ENCODE measurements around the gene KCNK10.

- TF ChIP-seq, protein P1, sequence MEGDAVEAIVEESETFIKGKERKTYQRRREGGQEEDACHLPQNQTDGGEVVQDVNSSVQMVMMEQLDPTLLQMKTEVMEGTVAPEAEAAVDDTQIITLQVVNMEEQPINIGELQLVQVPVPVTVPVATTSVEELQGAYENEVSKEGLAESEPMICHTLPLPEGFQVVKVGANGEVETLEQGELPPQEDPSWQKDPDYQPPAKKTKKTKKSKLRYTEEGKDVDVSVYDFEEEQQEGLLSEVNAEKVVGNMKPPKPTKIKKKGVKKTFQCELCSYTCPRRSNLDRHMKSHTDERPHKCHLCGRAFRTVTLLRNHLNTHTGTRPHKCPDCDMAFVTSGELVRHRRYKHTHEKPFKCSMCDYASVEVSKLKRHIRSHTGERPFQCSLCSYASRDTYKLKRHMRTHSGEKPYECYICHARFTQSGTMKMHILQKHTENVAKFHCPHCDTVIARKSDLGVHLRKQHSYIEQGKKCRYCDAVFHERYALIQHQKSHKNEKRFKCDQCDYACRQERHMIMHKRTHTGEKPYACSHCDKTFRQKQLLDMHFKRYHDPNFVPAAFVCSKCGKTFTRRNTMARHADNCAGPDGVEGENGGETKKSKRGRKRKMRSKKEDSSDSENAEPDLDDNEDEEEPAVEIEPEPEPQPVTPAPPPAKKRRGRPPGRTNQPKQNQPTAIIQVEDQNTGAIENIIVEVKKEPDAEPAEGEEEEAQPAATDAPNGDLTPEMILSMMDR (IDR thresholded peaks at IDR 0.05; ENCODE audit: control extremely low read depth in 1 of 3, insufficient read depth in 1 of 3, low read depth in 1 of 3, low read length in 3 of 3) = no peak
- TF ChIP-seq YY1 (IDR thresholded peaks at IDR 0.05; ENCODE audit: low read depth, low read length) (no peak), FOSL1 (IDR thresholded peaks at IDR 0.05; ENCODE audit: insufficient read depth, low read depth, low read length) (no peak), EGR1 (IDR thresholded peaks at IDR 0.05; ENCODE audit: borderline replicate concordance, low read depth, low read length) (no peak), EZH2 (IDR thresholded peaks at IDR 0.05; ENCODE audit: low read depth, low read length, severe bottlenecking) (no peak)
- TF ChIP-seq, protein P2, sequence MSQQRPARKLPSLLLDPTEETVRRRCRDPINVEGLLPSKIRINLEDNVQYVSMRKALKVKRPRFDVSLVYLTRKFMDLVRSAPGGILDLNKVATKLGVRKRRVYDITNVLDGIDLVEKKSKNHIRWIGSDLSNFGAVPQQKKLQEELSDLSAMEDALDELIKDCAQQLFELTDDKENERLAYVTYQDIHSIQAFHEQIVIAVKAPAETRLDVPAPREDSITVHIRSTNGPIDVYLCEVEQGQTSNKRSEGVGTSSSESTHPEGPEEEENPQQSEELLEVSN (IDR thresholded peaks at IDR 0.05) = no peak
Measured at GRCh38 chr14:88324930-88325329, 1.9 kb upstream of the KCNK10 start.

Measured in H1 (cell line).